GM20431 (cell line): ENCODE results near the gene PSG11.
"Not testable (repeated sequence)": the region's sequence is repeated elsewhere in the genome, so short reads cannot be mapped to it uniquely, and the experiment has no call there.

Experiments
- in situ Hi-C: fragments of 300-500 bp; cut with MseI, MboI; formaldehyde crosslinking; loops from one replicate; pipeline ENCODE4 v1.15.0; 2020; ENCODE audit warnings: low sequenced_read_pairs; ENCODE audit not compliant: unreplicated experiment

PSG11 gene

GRCh38 chr19:43026369-43026768 lies at the start of gene PSG11:
Gene PSG11 (minus strand): TSS chr19:43026469. CDS start chr19:43026372, 97 bp downstream.
- in situ Hi-C loops = not testable (repeated sequence)

GRCh38 chr19:43062418-43062817 lies 36.1 kb upstream of the PSG11 start:
- in situ Hi-C loops = not testable (repeated sequence)

- in situ Hi-C loops = not testable (repeated sequence)
These were observed 35.1 kb upstream of the PSG11 start for GRCh38 chr19:43061326-43061725.

GRCh38 chr19:43060254-43060653 lies 34.0 kb upstream of the PSG11 start:
- in situ Hi-C loops = not testable (repeated sequence)

GRCh38 chr19:43059482-43059881 lies 33.2 kb upstream of the PSG11 start:
- in situ Hi-C loops = not testable (repeated sequence)

GRCh38 chr19:43058440-43058839 lies 32.2 kb upstream of the PSG11 start:
- in situ Hi-C loops = not testable (repeated sequence)

GRCh38 chr19:43047966-43048365 lies 21.7 kb upstream of the PSG11 start:
- in situ Hi-C loops = not testable (repeated sequence)

GRCh38 chr19:43046578-43046977 lies 20.3 kb upstream of the PSG11 start:
- in situ Hi-C loops = not testable (repeated sequence)

- in situ Hi-C loops = not testable (repeated sequence)
These were observed 17.4 kb upstream of the PSG11 start for GRCh38 chr19:43043492-43044180.

- in situ Hi-C loops = not testable (repeated sequence)
These were observed 5.4 kb upstream of the PSG11 start for GRCh38 chr19:43031645-43032044.

GRCh38 chr19:43028866-43029265 lies 2.6 kb upstream of the PSG11 start:
- in situ Hi-C loops = no loop called here

- in situ Hi-C loops = not testable (repeated sequence)
These were observed 1.7 kb upstream of the PSG11 start for GRCh38 chr19:43027985-43028384.

- in situ Hi-C loops = not testable (repeated sequence)
These were observed 792 bp upstream of the PSG11 start for GRCh38 chr19:43027061-43027460.

GRCh38 chr19:43022098-43022497 lies 4.2 kb downstream of the PSG11 start:
- in situ Hi-C loops = not testable (repeated sequence)

- in situ Hi-C loops = not testable (repeated sequence)
These were observed 4.6 kb downstream of the PSG11 start for GRCh38 chr19:43021629-43022028.

GRCh38 chr19:43019588-43019987 lies 6.7 kb downstream of the PSG11 start:
- in situ Hi-C loops = not testable (repeated sequence)

GRCh38 chr19:43005841-43006240 lies 20.4 kb downstream of the PSG11 start:
- in situ Hi-C loops = not testable (repeated sequence)

GRCh38 chr19:43004846-43005245 lies 21.4 kb downstream of the PSG11 start:
- in situ Hi-C loops = not testable (repeated sequence)

GRCh38 chr19:43003634-43004033 lies 22.6 kb downstream of the PSG11 start:
- in situ Hi-C loops = not testable (repeated sequence)

- in situ Hi-C loops = not testable (repeated sequence)
These were observed 23.3 kb downstream of the PSG11 start for GRCh38 chr19:43002948-43003347.

GRCh38 chr19:42996161-42996560 lies 30.1 kb downstream of the PSG11 start:
- in situ Hi-C loops = not testable (repeated sequence)

GRCh38 chr19:42992029-42992604 lies 34.2 kb downstream of the PSG11 start:
- in situ Hi-C loops = not testable (repeated sequence)
